ENCODE data around the gene FOXK2.
A peak's percentile ranks its signal among the peaks of the same experiment; 100 is the strongest.
"Not testable (repeated sequence)": the region's sequence is repeated elsewhere in the genome, so short reads cannot be mapped to it uniquely, and the experiment has no call there.

Gene FOXK2

DNA sequence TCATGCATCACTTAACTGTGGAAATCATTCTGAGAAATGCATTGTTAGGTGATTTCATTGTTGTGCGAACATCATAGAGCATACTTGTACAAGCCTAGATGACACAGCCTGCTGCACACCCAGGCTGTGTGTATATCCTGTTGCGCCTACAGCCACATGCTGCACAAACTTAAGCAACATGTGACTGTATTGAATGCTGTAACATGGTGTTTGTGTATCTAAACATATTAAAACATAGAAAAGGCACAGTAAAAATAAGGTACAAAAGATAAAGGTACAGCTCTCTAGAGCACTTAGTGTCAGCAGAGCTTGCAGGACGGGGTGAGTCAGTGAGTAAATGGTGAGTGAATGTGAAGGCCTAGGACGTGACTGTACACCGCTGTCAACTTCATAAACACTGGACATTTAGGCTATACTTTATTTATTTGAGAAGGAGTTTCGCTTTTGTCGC lies 11.9 kb downstream of the FOXK2 start:
- DNase-seq (ENCODE audit: low spot score), result no peak

DNA sequence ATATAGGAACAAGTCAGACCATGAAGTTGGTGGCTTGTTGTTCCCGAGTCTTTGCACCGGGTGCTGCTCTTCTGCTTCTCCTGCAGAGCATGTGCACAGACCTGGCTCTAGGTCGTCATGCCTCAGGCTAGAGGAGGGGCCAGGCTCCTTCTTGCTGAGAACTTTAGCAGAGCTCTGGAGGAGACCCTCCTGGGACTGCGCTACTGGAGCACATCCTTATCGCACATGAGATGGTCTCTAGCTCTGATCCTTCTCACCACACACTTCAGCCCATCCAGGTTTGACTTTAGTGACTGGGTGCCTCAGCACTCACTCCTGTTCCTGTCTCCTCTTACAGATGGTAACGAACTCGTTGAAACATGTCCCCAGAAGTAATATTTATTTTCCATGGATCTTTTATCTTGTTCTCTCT lies 14.9 kb downstream of the FOXK2 start:
- no peak for DNase-seq (ENCODE audit: low spot score)

DNA sequence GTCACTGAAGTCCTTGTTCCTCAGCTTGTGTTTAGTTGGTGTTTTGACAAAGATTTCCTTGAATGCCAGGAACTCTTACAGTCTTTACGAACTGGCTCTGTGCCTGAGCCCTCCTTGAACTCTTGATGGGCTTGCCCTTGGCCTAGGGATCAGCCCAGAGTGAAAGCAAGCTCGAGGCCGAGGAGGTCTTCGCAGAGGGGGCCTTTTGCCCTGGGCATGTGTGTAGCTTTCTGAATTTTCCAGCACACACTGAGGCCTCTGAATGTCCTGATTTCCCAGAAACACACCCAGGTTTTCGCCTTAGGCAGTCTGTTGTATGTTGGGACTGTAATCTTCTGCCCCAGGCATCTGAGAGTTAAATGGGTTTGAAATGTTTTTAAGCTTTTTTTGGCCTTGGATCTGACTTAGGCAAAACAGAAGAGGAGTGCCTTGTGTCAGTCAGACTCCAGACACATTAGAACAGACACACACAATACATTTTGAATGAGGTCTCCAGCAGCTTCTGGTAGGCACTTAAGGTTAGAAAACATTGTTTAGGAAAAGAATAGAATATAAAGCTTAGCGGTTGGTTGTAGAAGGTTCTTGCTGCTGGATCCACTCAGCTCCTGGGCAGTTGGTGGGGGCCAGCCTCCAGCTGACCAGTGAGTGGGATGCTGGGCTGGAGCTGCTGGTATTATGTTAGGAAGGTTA lies 17.1 kb downstream of the FOXK2 start:
- DNase-seq (ENCODE audit: low spot score), result no peak

DNA sequence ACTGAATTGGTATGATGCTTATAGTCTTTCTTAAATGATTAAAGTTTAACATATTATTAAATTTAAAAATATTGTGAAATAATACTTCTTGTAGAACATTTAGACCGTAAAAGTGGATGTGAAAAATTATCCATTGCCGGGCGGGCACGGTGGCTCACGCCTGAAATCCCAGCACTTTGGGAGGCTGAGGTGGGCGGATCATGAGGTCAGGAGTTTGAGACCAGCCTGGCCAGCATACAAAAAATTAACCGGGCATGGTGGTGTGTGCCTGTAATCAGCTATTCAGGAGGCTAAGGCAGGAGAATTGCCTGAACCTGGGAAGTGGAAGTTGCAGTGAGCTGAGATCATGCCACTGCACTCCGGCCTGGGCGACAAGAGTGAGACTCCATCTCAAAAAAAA lies 17.7 kb downstream of the FOXK2 start:
- not testable (repeated sequence) for DNase-seq (ENCODE audit: low spot score)

DNA sequence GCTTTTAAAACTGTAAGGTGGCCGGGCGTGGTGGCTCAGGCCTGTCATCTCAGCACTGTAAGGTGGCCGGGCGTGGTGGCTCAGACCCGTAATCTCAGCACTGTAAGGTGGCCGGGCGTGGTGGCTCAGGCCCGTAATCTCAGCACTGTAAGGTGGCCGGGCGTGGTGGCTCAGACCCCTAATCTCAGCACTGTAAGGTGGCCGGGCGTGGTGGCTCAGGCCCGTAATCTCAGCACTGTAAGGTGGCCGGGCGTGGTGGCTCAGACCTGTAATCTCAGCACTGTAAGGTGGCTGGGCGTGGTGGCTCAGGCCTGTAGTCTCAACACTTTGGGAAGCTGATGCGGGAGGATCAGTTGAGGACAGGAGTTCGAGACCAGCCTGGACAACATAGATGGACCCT lies 19.5 kb downstream of the FOXK2 start:
- DNase-seq (ENCODE audit: low spot score), result not testable (repeated sequence)

DNA sequence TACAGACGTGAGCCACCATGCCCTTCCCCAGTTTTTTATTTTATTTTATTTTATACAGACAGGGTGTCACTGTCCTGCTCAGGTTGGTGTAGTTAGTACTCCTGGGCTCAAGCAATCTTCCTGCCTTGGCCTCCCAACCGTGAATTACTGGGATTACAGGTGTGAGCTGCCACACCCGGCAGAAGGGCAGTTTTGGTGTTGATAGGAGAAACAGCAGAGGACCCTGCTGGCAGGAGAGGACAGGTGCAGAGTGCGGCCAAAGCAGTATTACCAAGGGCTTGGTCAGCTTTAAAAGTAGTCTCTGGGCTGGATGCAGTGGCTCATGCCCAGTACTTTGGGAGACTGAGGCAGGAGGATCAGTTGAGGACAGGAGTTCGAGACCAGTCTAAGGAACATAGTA lies 22.9 kb downstream of the FOXK2 start:
- no peak for DNase-seq (ENCODE audit: low spot score)

DNA sequence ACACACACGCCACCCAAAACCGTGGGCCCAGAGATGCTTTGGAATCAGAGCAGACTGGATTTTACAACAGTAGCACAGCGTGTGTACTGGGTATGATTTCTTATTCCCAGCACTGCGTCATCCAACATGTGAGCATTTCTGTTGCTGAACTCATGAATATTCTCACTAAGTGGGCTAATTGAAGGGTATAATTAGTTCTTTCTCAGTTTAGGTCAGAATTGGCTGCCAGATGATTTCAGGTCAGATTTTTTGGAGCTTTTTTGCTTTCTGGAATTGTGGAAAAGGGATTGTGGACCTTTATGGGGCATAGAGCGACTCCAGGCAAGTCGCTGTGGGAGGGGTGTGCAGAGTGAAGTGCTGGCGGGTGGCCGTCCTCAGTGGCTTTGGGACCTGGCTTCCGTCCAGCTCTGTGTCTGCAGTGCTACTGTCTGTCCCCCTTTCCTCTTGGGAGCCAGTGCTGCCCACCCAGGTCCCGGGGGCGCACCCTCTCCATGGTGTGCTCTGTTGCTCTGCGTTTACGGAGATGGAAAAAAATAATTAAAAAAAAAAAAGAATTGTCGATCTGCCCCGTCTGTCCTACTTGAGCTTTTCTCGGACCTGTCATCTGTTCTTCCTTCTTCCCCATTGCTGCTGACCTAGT lies 25.0 kb downstream of the FOXK2 start:
- no peak for DNase-seq (ENCODE audit: low spot score)

DNA sequence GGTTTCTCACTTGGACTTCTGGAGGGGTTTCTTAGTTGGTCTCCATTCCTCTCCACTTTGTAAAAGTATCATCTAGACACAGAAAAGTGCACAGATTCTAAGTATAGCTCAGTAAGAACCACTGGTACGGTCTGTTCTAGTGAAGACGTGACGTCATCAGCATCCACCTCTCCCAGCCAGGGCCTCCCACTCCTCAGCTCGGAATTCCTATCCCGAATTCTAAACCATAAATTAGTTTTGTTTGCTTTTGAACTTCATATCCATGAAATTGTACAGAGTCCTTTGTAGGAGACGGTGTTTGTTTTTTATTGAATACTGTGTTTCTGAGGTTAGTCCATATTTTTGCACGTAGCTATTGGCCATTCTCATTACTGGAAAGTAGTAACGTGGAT lies 25.5 kb downstream of the FOXK2 start:
- DNase-seq (ENCODE audit: low spot score), result no peak

DNA sequence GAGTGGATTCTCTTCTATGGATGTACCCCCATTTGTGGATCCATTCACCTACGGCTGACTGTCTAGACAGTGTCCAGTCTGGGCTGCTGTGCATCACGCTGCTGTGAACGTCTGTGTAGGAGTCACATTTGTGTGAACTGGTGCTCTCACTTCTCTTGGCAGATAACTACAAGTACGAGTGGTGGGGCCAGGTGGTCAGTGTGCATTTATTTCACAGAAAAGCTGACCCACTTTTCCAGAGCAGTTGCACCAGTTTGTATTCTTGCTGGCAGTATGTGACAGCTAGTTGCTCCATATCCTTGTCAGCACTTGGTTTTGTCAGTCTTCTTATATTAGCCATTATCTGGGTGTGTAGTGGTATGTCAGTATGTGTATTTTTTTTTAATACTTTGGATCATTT lies 28.4 kb downstream of the FOXK2 start:
- DNase-seq (ENCODE audit: low spot score), result no peak

DNA sequence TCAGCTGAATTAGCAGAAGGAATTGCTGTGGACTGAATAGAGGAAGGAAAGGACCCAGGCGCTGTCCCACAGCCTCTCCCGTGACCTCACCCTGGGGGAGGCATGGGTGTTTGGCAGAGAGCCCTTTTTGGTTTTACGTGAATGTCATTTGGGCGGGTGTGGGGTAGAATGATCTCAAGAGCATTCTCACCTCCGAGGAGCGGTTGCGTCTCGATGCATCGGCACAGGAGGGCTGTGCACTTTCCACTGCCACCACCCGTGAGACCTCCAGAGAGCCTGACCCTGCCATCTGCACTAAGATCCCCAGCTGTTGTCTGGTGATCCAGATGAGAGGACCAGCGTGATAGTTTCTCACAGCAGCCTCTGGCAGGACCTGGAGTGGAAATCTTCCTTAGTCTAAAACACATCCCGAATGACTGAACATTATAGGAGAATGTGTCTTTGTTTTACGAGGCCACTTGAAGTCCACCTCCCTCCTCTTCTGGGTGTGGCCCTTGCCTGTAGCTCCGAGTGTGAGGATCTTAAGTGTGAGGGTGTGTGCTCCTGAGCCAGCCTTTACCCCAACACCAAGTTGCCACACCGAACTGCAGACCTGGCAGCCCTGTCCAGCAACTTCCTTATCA lies 29.3 kb downstream of the FOXK2 start:
- DNase-seq (ENCODE audit: low spot score), result no peak

DNA sequence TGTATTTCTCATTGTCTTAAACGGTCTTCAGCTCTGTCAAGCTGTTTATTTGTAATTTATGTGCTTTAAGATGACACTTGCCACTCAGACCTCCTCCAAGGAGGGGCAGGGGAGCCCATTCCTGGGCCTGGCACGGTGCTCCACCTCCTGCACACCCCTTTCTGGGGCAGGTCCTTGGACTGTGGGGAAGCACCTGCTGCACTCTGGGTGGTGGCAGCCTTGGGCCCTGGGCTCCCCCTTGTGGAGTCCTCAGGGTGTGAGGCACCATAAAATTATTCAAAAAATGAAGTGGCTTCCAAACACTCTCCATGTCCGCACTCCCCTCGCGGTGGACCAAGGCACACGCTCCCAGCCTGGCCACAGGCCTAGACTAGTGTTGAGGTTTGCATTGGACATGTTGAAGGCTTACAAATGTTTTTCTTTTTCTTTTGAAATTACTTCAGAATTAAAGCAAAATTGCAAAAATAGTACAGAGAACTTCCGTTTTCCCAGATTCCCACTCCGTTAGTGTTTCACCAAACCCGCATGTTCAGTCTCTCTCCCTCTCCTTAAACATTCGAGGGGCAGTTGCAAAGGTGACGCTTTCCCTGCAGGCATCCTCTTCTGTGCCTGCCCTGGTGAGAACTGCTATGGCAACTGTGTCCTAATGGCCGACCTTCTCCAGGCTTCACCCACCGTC lies 32.4 kb downstream of the FOXK2 start:
- peak; percentile 91 for DNase-seq (ENCODE audit: low spot score)

DNA sequence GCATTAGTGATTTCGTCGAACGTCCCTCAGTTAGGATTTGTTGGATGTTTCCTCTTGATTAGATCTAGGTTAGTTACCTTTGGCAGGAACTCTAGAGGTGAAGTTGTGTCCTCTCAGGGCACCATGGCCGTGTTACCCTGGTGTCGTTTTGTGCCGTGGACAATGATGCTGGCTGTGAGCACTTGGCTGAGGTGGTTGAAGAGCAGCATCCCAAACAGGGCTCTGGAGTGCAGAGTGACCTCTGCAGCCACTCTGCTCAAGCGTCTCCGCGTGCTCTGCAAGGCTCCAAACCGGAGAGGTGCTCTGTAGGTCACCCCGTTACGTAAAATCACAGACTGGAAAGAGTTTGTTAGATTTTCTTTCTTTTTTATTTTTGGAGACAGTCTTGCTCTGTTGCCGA lies 33.0 kb downstream of the FOXK2 start:
- no peak for DNase-seq (ENCODE audit: low spot score)

DNA sequence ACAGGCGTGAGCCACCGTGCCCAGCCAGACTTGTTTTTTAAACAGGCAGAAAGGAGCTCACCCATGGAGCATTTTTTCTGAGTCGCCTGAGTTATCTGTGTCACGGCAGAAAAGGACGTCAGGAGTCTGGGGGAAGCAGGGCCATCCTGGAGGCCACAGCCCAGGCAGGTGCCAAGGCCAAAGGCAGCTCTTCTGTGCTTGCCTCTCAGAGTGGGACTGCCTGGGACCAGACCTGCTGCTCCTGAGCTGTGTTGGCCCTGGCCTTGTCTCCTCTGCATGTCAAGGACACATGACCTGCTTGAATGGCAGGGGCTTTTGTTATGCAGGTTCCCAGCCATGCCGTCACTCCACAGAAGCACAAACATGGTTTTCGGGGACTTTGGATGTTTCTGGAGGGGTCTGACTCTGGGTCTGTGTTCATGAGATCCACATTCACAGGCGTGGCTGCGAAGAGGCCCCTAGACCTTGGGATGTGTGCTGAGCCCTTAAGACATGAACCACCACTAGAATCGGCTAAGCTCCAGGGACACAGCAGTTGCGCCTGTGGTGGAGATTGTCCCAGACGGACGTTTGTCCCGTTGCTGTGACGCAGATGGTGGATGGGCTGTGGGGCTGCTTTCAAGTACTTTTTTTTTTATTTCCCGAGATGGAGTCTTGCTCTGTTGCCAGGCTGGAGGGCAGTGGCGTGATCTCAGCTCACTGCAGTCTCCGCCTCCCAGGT lies 33.8 kb downstream of the FOXK2 start:
- DNase-seq (ENCODE audit: low spot score), result no peak

DNA sequence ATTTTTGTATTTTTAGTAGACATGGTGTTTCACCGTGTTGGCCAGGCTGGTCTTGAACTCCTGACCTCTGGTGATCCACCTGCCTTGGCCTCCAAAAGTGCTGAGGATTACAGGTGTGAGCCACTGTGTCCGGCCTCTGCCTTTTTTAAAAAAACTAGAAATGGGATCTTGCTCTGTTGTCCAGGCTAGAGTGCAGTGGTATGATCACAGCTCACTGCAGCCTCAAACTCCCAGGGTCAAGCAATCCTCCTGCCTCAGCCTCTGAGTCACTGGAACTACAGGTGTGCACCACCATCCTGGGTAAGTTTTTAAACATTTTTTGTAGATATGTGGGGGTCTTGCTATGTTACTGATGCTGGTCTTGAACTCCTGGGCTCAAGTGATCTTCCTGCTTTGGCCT lies 38.0 kb downstream of the FOXK2 start:
- DNase-seq (ENCODE audit: low spot score), result not testable (repeated sequence)

DNA sequence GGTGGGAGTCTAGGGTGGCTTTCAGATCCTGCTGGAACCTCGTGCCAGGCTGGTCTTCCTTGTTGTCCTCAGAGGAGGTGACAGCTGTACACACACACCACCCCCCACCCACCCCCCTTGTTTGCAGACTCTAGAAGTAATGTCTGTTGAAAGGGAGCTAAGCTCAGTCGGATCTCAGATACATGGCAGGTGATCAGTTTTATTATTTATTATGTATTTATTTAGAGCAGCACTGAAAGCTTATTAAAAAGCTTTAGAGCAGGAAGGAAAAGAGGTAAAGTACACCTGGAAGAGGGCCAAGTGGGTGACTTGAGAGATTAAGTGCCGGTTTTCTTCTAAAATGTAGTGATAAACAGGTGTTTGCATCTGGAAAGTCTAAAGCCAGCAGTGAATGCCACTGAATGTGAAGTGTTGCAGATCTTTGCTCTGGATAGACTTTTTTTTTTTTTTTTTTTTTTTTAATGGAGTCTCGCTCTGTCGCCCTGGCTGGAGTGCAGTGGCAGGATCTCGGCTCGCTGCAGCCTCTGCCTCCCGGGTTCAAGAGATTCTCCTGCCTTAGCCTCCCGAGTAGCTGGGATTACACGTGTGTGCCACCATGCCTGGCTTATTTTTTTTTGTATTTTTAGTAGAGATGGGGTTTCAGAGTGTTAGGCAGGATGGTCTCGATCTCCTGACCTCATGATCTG lies 40.2 kb downstream of the FOXK2 start:
- DNase-seq (ENCODE audit: low spot score), result no peak

DNA sequence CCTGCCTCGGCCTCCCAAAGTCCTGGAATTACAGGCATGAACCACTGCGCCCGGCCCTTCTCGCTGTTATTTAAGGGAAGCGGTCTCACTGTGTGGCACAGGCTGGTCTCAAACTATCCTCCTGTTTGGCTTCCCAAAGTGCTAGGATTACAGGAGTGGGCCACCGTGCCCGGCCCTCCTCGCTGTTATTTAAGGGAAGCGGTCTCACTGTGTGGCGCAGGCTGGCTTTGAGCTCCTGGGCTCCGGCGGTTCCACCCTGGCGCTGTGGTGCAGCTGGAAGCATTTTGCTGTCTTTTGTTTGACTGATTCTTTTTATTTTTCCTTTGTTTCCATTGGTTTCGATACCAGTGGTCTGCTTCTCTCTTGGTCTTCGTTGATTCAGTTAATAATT lies 40.7 kb downstream of the FOXK2 start:
- no peak for DNase-seq (ENCODE audit: low spot score)

DNA sequence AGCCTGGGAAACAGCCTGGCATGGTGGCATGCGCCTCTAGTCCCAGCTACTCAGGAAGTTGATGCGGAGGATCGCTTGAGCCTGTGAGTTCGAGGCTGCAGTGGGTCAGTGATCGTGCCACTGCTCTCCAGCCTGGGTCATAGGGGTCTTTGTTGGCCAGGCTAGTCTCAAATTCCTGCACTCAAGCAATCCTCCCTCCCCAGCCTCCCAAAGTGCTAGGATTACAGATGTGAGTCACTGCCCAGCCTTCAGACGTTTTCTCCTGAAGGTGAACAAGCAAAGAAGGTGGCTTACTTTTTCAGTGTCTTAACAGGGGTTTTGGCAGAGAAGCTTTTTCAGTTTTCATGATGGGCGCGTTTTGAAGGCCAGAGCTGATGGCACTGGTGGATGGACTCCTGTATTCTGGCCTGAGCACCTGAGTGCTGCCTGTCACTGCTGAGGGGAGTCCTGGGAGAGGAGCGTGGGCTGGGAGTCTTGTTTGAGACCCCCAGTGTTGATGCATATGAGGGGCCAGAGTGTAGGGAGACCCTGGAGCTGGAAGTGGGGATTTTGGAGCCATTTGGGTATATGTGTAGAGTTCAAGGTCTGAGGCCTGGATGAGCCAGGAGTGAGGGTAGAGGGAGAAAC lies 41.4 kb downstream of the FOXK2 start:
- DNase-seq (ENCODE audit: low spot score), result no peak

DNA sequence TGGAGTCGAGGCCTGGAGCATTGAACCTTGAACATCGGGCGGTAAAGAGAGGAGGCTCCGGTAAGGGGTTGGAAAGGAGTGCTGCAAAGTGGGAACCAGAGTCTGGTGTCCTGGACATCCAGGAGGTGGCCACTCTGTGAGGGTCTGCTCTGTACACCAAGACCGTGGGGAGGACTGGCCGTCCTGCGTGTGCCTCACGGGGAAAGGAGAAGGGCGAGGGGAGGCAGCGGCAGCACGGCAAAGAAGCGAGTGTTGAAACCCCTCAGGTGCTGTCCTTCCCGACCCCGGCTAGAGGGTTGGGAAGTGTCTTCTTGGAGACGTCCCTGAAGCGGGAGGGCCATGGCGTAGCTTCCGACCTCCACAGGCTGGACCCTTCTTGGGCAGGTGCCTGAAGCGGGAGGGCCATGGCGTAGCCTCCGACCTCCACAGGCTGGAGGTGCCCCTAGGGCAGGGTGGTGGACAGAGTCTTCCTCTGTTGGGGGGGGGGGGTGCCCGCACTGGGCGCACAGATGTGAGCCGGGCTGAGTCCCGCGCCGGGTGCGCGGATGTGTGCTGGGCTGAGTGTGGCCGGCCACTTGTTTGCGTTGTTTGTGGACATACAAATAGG lies 42.0 kb downstream of the FOXK2 start:
- no peak for DNase-seq (ENCODE audit: low spot score)

DNA sequence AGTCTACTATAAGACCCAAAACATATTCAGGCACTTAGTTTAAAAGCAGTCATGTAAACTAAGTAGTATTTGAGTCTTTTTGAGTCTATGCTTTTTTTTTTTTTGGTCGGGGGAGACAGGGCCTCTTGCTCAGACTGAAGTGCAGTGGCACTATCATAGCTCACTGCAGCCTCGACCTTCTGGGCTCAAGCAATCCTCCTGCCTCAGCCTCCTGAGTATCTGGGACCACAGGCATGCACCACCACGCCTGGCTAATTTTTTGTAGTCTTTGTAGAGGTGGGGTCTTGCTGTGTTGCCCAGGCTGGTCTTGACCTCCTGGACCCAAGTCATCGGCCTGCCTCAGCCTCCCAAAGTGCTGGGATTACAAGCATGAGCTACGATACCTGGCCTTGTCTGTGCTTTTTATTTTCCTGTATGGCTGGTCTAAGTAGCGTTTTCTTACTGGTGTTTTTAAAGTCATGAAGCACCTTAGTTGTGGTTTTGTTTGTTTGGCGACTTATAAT lies 43.2 kb downstream of the FOXK2 start:
- DNase-seq (ENCODE audit: low spot score), result not testable (repeated sequence)

DNA sequence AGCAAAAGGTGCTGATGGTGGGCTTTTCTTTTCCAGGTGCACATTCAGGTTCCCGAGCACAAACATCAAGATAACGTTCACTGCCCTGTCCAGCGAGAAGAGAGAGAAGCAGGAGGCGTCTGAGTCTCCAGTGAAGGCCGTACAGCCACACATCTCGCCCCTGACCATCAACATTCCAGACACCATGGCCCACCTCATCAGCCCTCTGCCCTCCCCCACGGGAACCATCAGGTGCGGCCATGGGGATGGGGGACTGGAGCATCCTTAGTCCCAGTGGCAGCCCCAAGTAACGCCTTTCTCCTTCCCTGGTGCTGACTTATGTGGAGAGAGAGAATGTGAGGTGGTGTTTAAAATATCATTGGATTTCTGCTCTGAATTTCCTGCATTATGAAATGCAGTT lies 43.8 kb downstream of the FOXK2 start:
- no peak for DNase-seq (ENCODE audit: low spot score)

DNA sequence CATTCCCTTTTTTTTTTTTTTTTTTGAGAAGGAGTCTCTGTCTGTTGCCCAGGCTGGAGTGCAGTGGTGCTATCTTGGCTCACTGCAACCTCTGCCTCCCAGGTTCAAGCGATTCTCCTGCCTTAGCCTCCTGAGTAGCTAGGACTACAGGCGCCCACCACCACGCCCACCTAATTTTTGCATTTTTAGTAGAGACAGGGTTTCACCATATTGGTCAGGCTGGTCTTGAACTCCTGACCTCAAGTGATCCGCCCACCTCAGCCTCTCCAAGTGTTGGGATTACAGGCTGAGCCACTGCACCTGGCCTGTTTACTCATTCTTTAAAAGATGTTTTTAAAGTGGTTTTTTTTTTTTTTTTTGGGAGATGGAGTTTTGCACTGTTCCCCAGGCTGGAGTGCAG lies 44.2 kb downstream of the FOXK2 start:
- DNase-seq (ENCODE audit: low spot score), result not testable (repeated sequence)
